ENCODE data around the gene NYNRIN. TPM values are rescaled to one million over a fixed set of nuclear protein-coding genes. Genes with fewer than 3 reads are reported as not detected.

The NYNRIN gene
- total RNA-seq, 1 experiment from 2014 or later, result 0.31 TPM

- Histone ChIP-seq H3K4me3 (ENCODE audit: low read depth in 2 of 2, low read length in 2 of 2) (no peak overlapping the region; a peak in 1 of 4 replicates), H3K36me3 (ENCODE audit: control insufficient read depth, insufficient read depth, low read length) (no peaks in the 10 kb centered on the region), H3K4me1 (ENCODE audit: control insufficient read depth, insufficient read depth, low read length) (no peaks in the 10 kb centered on the region), H3K27ac (ENCODE audit: low read length) (no peak overlapping the region), H3K27me3 (ENCODE audit: control insufficient read depth, insufficient read depth, low read length) (peaks cover 3% of the 10 kb centered on the region), H3K9me3 (ENCODE audit: control insufficient read depth, insufficient read depth, low read depth, low read length) (no peaks in the 10 kb centered on the region)
- no TSS peak for BruUV-seq (replicated peaks)
- ChIA-PET CTCF (no interaction called here), POLR2A (no interaction called here)
- DNase-seq (ENCODE audit: low read depth, low spot score) (no peak), ATAC-seq (no peak)
- TF ChIP-seq CTCF (IDR thresholded peaks at IDR 0.05) (no peak), REST (IDR thresholded peaks at IDR 0.05; ENCODE audit: insufficient read depth in 1 of 2, low read depth in 2 of 2, low read length in 1 of 2) (no peak), POLR2AphosphoS5 (IDR thresholded peaks at IDR 0.05; ENCODE audit: low read depth, low read length) (no peak), TCF7L2 (IDR thresholded peaks at IDR 0.05; ENCODE audit: low read depth, low read length) (no peak), SIN3A (IDR thresholded peaks at IDR 0.05; ENCODE audit: borderline replicate concordance, insufficient read depth, low read depth, low read length) (no peak)
- in situ Hi-C loops (cut with HindIII; ENCODE audit: low pct_unique_long_range_greater_than_20kb, low sequenced_read_pairs), result no loop called here
- intact Hi-C loops (cut with micrococcal nuclease; ENCODE audit: unreplicated experiment), result no loop called here
Observed at GRCh38 chr14:24399999-24400718, 1.4 kb downstream of the NYNRIN start.

- Histone ChIP-seq H3K27me3 (ENCODE audit: control insufficient read depth, insufficient read depth, low read length) (peaks cover 3% of the 10 kb centered on the region), H3K36me3 (ENCODE audit: control insufficient read depth, insufficient read depth, low read length) (no peaks in the 10 kb centered on the region), H3K4me3 (ENCODE audit: low read depth in 2 of 2, low read length in 2 of 2) (no peak overlapping the region), H3K9me3 (ENCODE audit: control insufficient read depth, insufficient read depth, low read depth, low read length) (no peaks in the 10 kb centered on the region), H3K27ac (ENCODE audit: low read length) (no peak overlapping the region), H3K4me1 (ENCODE audit: control insufficient read depth, insufficient read depth, low read length) (no peaks in the 10 kb centered on the region)
- ChIA-PET CTCF (interaction anchor here (0.6 to 1.2 kb wide), 3 partner anchors 27 to 182 kb away, joined by 3 to 11 read pairs (median 7); no protein-coding TSS in a partner anchor), POLR2A (no interaction called here)
- no TSS peak for BruUV-seq (replicated peaks)
- no peak for TF ChIP-seq TCF7L2 (IDR thresholded peaks at IDR 0.05; ENCODE audit: low read depth, low read length)
- no peak for TF ChIP-seq POLR2AphosphoS5 (IDR thresholded peaks at IDR 0.05; ENCODE audit: low read depth, low read length)
- no peak for TF ChIP-seq REST (IDR thresholded peaks at IDR 0.05; ENCODE audit: insufficient read depth in 1 of 2, low read depth in 2 of 2, low read length in 1 of 2)
- no peak for TF ChIP-seq SIN3A (IDR thresholded peaks at IDR 0.05; ENCODE audit: borderline replicate concordance, insufficient read depth, low read depth, low read length)
- TF ChIP-seq CTCF (IDR thresholded peaks at IDR 0.05), result no peak
- intact Hi-C loops (cut with micrococcal nuclease; ENCODE audit: unreplicated experiment), result no loop called here
- DNase-seq (ENCODE audit: low read depth, low spot score) (no peak), ATAC-seq (no peak)
- in situ Hi-C loops (cut with HindIII; ENCODE audit: low pct_unique_long_range_greater_than_20kb, low sequenced_read_pairs), result no loop called here
Observed at GRCh38 chr14:24401810-24402702, 3.3 kb downstream of the NYNRIN start.
